Prostate gland (tissue), 2 donors: ENCODE measurements around the gene RETN.

Experiments
- POLR2A ChIP-seq: fragments of 450-650 bp; IDR thresholded peaks from one replicate; pipeline ENCODE4 v1.6.1; 2016; ENCODE audit warnings: antibody characterized with exemption, mild to moderate bottlenecking
- POLR2AphosphoS5 ChIP-seq: sonication (generic); formaldehyde crosslinking; IDR thresholded peaks from one replicate; pipeline ENCODE4 v1.6.1; 2017; ENCODE audit warnings: antibody characterized with exemption
- TF ChIP-seq, protein P1 (sequence below), 4 experiments: fragments of 200-600 bp in 2 of 4; fragments of 450-650 bp in 2 of 4; sonication (generic) in 2 of 4; IDR thresholded peaks; 1 replicate in 3 of 4; 2 replicates in 1 of 4; pipeline ENCODE4 v1.5.1; 2016 to 2019; ENCODE audit warnings: antibody characterized with exemption in 4 of 4, mild to moderate bottlenecking in 2 of 4, moderate library complexity in 2 of 4

DNA sequence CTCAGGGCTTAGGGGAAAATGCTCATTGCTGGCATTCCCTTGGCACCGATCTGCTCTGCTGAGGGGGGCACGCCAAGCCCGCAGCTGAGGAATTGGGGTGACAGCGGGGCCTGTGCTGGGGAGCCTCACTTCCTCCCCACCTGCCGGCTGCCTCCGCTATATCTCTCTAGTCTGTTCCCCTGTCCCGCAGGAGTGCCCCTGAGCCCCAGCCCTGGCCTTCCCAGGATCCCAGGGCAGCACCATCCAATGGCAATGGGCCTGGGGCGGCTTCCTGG, 22.5 kb upstream of the RETN start:
- TF ChIP-seq, protein P1, sequence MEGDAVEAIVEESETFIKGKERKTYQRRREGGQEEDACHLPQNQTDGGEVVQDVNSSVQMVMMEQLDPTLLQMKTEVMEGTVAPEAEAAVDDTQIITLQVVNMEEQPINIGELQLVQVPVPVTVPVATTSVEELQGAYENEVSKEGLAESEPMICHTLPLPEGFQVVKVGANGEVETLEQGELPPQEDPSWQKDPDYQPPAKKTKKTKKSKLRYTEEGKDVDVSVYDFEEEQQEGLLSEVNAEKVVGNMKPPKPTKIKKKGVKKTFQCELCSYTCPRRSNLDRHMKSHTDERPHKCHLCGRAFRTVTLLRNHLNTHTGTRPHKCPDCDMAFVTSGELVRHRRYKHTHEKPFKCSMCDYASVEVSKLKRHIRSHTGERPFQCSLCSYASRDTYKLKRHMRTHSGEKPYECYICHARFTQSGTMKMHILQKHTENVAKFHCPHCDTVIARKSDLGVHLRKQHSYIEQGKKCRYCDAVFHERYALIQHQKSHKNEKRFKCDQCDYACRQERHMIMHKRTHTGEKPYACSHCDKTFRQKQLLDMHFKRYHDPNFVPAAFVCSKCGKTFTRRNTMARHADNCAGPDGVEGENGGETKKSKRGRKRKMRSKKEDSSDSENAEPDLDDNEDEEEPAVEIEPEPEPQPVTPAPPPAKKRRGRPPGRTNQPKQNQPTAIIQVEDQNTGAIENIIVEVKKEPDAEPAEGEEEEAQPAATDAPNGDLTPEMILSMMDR (IDR thresholded peaks at IDR 0.05) = no peak
- no peak for TF ChIP-seq POLR2A
- no peak for TF ChIP-seq POLR2AphosphoS5
